Measurements from ENCODE around the gene FAM217B. TPM values are rescaled to one million over a fixed set of nuclear protein-coding genes. Genes with fewer than 3 reads are reported as not detected.

The FAM217B gene
- total and polyA plus RNA-seq, 2 donors (not counting 3 experiments of a cell fraction or from before 2014, with no cell fraction given) = 2.7 to 8.2 TPM

DNA sequence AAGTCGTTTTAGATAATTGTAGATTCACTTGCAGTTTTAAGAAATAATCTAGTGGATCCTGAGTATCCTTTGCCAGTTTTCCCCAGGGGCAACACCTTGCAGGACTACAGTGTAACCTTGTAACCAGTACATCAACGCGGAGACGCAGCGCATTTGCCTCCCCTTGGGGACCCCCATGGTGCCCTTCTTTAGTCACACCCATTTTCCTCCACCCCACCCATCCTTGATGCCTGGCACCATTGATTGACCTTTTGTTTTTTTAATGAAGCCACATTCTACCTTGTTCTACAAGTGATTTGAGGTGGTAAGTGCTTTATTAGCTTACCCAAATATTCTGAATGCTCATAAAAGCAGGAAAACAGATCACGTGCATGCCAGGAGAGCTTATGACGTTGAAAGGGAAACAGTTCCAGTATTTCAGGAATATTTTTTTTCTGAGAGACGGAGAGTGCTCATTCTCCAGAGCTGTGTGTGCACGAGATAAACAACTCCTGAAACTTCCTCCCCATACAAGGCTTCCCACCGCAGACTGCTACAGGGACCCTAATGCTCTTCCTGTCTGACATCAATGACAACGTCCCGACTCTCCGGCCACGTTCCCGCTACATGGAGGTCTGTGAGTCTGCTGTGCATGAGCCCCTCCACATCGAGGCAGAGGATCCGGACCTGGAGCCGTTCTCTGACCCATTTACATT lies 53.7 kb downstream of the FAM217B start:
- Histone ChIP-seq H3K27me3 (ENCODE audit: control insufficient read depth in 2 of 2, insufficient read depth in 2 of 2, low read length in 2 of 2) (no peaks in the 10 kb centered on the region), H2AFZ (ENCODE audit: low read depth, low read length) (no peak overlapping the region), H3K4me2 (ENCODE audit: insufficient read depth, low read length) (no peak overlapping the region), H3K27ac (ENCODE audit: insufficient read depth, low read depth, low read length) (no peak overlapping the region), H3K4me3 (replicated peaks in 1 of 3; ENCODE audit: insufficient read depth in 1 of 3, low read depth in 1 of 3, low read length in 3 of 3) (no peak overlapping the region), H3K9me3 (replicated peaks; ENCODE audit: control insufficient read depth, insufficient read depth, low read length) (peaks cover 1% of the 10 kb centered on the region), H3K79me2 (ENCODE audit: control insufficient read depth, insufficient read depth, low read length) (no peaks in the 10 kb centered on the region), H4K20me1 (replicated peaks; ENCODE audit: control insufficient read depth, extremely low read depth, insufficient read depth, low read length) (no peaks in the 10 kb centered on the region), H3K9ac (replicated peaks; ENCODE audit: extremely low read depth, insufficient read depth, low read length) (no peak overlapping the region), H3K36me3 (ENCODE audit: control insufficient read depth in 2 of 2, extremely low read depth in 1 of 2, insufficient read depth in 2 of 2, low read length in 2 of 2) (no peaks in the 10 kb centered on the region), H3K9me1 (replicated peaks; ENCODE audit: control insufficient read depth, extremely low read depth, insufficient read depth, low read length) (no peaks in the 10 kb centered on the region), H3K4me1 (ENCODE audit: control insufficient read depth, extremely low read depth, insufficient read depth, low read length) (no peaks in the 10 kb centered on the region)
- DNase-seq (ENCODE audit: low read depth, low spot score) = no peak
- intact Hi-C loops (cut with micrococcal nuclease) = no loop called here
- ChIA-PET POLR2A (no interaction called here), CTCF (no interaction called here)
- FAIRE-seq = no peak
- BruUV-seq (replicated peaks) = no TSS peak
- TF ChIP-seq POLR2A (IDR thresholded peaks at IDR 0.05; ENCODE audit: low read depth, low read length) = no peak
- TF ChIP-seq, protein P1, sequence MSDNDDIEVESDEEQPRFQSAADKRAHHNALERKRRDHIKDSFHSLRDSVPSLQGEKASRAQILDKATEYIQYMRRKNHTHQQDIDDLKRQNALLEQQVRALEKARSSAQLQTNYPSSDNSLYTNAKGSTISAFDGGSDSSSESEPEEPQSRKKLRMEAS (IDR thresholded peaks at IDR 0.05; ENCODE audit: insufficient read depth, insufficient read length) = no peak
- no peak for TF ChIP-seq POLR2AphosphoS5 (IDR thresholded peaks at IDR 0.05; ENCODE audit: insufficient read depth, low read depth, low read length)
- no peak for TF ChIP-seq JUN (IDR thresholded peaks at IDR 0.05; ENCODE audit: borderline replicate concordance, insufficient read depth, insufficient read length, low read depth)
- dilution Hi-C loops (cut with MboI; ENCODE audit: extremely low pct_ligation_motif_present, low sequenced_read_pairs) = no loop called here

DNA sequence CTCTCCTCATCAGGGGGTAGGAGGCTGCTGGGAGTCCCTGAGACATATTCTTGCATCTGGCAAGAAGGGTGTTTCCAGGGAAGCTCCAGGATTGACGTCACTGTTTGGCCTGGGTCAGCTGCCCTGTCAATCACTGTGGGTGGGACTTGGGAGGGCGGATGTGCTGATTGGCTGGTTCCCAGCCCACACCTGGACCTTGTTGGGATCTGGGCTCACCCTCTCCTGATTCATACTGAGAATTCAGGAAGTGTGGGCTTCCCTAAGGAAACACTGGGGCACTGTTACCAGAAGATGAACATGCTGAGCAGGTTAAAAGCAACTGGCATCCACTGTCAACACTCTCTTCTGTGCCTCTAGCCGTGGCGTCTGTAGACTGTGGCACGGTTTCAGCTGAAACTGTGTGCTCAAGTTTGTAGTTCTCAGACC lies 54.5 kb downstream of the FAM217B start:
- peaks cover 1% of the 10 kb centered on the region for H3K9me3 ChIP-seq (replicated peaks; ENCODE audit: control insufficient read depth, insufficient read depth, low read length)
- H3K9ac ChIP-seq (replicated peaks; ENCODE audit: extremely low read depth, insufficient read depth, low read length) = no peak overlapping the region
- no TSS peak for BruUV-seq (replicated peaks)
- H3K4me3 ChIP-seq (replicated peaks in 1 of 3; ENCODE audit: insufficient read depth in 1 of 3, low read depth in 1 of 3, low read length in 3 of 3) = no peak overlapping the region
- no peak overlapping the region for H2AFZ ChIP-seq (ENCODE audit: low read depth, low read length)
- no peaks in the 10 kb centered on the region for H3K9me1 ChIP-seq (replicated peaks; ENCODE audit: control insufficient read depth, extremely low read depth, insufficient read depth, low read length)
- no peaks in the 10 kb centered on the region for H3K79me2 ChIP-seq (ENCODE audit: control insufficient read depth, insufficient read depth, low read length)
- no peaks in the 10 kb centered on the region for H3K36me3 ChIP-seq (ENCODE audit: control insufficient read depth in 2 of 2, extremely low read depth in 1 of 2, insufficient read depth in 2 of 2, low read length in 2 of 2)
- ChIA-PET POLR2A (no interaction called here), CTCF (no interaction called here)
- H4K20me1 ChIP-seq (replicated peaks; ENCODE audit: control insufficient read depth, extremely low read depth, insufficient read depth, low read length) = no peaks in the 10 kb centered on the region
- intact Hi-C loops (cut with micrococcal nuclease) = no loop called here
- DNase-seq (ENCODE audit: low read depth, low spot score) = no peak
- FAIRE-seq = no peak
- no peak overlapping the region for H3K27ac ChIP-seq (ENCODE audit: insufficient read depth, low read depth, low read length)
- no peak overlapping the region for H3K4me2 ChIP-seq (ENCODE audit: insufficient read depth, low read length)
- no peaks in the 10 kb centered on the region for H3K4me1 ChIP-seq (ENCODE audit: control insufficient read depth, extremely low read depth, insufficient read depth, low read length)
- dilution Hi-C loops (cut with MboI; ENCODE audit: extremely low pct_ligation_motif_present, low sequenced_read_pairs) = no loop called here
- no peaks in the 10 kb centered on the region for H3K27me3 ChIP-seq (ENCODE audit: control insufficient read depth in 2 of 2, insufficient read depth in 2 of 2, low read length in 2 of 2)
- TF ChIP-seq POLR2AphosphoS5 (IDR thresholded peaks at IDR 0.05; ENCODE audit: insufficient read depth, low read depth, low read length) = no peak
- TF ChIP-seq GATA2 (IDR thresholded peaks at IDR 0.05; ENCODE audit: insufficient read depth, insufficient read length, low read depth, low read length) = no peak
- TF ChIP-seq JUN (IDR thresholded peaks at IDR 0.05; ENCODE audit: borderline replicate concordance, insufficient read depth, insufficient read length, low read depth) = no peak
- TF ChIP-seq, protein P1 (IDR thresholded peaks at IDR 0.05; ENCODE audit: insufficient read depth, insufficient read length) = no peak
- no peak for TF ChIP-seq FOS (IDR thresholded peaks at IDR 0.05; ENCODE audit: borderline replicate concordance, insufficient read depth, low read length)
- no peak for TF ChIP-seq EZH2 (IDR thresholded peaks at IDR 0.05; ENCODE audit: borderline replicate concordance, low read depth, low read length, severe bottlenecking)
- no peak for TF ChIP-seq POLR2A (IDR thresholded peaks at IDR 0.05; ENCODE audit: low read depth, low read length)
- TF ChIP-seq, protein P2, sequence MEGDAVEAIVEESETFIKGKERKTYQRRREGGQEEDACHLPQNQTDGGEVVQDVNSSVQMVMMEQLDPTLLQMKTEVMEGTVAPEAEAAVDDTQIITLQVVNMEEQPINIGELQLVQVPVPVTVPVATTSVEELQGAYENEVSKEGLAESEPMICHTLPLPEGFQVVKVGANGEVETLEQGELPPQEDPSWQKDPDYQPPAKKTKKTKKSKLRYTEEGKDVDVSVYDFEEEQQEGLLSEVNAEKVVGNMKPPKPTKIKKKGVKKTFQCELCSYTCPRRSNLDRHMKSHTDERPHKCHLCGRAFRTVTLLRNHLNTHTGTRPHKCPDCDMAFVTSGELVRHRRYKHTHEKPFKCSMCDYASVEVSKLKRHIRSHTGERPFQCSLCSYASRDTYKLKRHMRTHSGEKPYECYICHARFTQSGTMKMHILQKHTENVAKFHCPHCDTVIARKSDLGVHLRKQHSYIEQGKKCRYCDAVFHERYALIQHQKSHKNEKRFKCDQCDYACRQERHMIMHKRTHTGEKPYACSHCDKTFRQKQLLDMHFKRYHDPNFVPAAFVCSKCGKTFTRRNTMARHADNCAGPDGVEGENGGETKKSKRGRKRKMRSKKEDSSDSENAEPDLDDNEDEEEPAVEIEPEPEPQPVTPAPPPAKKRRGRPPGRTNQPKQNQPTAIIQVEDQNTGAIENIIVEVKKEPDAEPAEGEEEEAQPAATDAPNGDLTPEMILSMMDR (IDR thresholded peaks at IDR 0.05; ENCODE audit: extremely low read depth in 1 of 2, insufficient read depth in 1 of 2, low read depth in 1 of 2, low read length in 2 of 2) = no peak
- no peak for TF ChIP-seq MYC (IDR thresholded peaks at IDR 0.05; ENCODE audit: low read depth, low read length)

Measured in endothelial cell of umbilical vein (primary cell).